CD8-positive, alpha-beta memory T cell (primary cell): Measurements from ENCODE around the gene PNRC2. TPM values are rescaled to one million over a fixed set of nuclear protein-coding genes. Genes with fewer than 3 reads are reported as not detected.
A peak's percentile ranks its signal among the peaks of the same experiment; 100 is the strongest.

Experiments
- CTCF ChIA-PET: fragments of 350-600 bp; sonication (Branson Sonifier 250); formaldehyde crosslinking; loops from one replicate; lab custom pipeline; 2021; ENCODE audit warnings: antibody characterized with exemption; lab: Charles Lee
- POLR2A ChIA-PET: fragments of 350-600 bp; sonication (Branson Sonifier 250); formaldehyde crosslinking; loops from one replicate; lab custom pipeline; 2021; ENCODE audit warnings: antibody characterized with exemption; lab: Charles Lee
- DNase-seq, 5 donors: peaks; one replicate each; pipeline versions ENCODE4 v3.0.0 to v3.0.0-alpha.2; 2020 to 2022; ENCODE audit warnings: mixed read lengths in 1 of 5
- H3K27ac ChIP-seq: one replicate; pipeline ENCODE4 v1.7.0; 2013; ENCODE audit warnings: low read depth, mild to moderate bottlenecking, low read length, moderate library complexity
- H3K27me3 ChIP-seq: 2 replicates; pipeline ENCODE4 v1.7.0; 2013; ENCODE audit warnings: low read length, mild to moderate bottlenecking; ENCODE audit not compliant: insufficient read depth, poor library complexity, severe bottlenecking
- H3K36me3 ChIP-seq: 2 replicates; pipeline ENCODE4 v1.7.0; 2013; ENCODE audit warnings: mild to moderate bottlenecking, low read length, moderate library complexity; ENCODE audit not compliant: insufficient read depth
- H3K4me1 ChIP-seq: 2 replicates; pipeline ENCODE4 v1.7.0; 2013; ENCODE audit warnings: mild to moderate bottlenecking, low read length, moderate library complexity; ENCODE audit not compliant: insufficient read depth
- H3K4me3 ChIP-seq: 2 replicates; pipeline ENCODE4 v1.7.0; 2013; ENCODE audit warnings: mild to moderate bottlenecking, low read length
- H3K9me3 ChIP-seq: 2 replicates; pipeline ENCODE4 v1.7.0; 2013; ENCODE audit warnings: mild to moderate bottlenecking, low read length
- H3K27ac Mint-ChIP-seq, 8 donors: one replicate each; pipeline ENCODE4 v1.8.0; 2020 to 2021; ENCODE audit warnings: mixed read lengths in 8 of 8, mild to moderate bottlenecking in 6 of 8, inconsistent platforms in 3 of 8, moderate library complexity in 3 of 8
- H3K27me3 Mint-ChIP-seq, 2 donors: one replicate each; pipeline ENCODE4 v1.8.0; 2020 to 2021; ENCODE audit warnings: mixed read lengths in 2 of 2, mild to moderate bottlenecking in 1 of 2, moderate library complexity in 1 of 2
- H3K36me3 Mint-ChIP-seq, 3 donors: one replicate each; pipeline ENCODE4 v1.8.0; 2020 to 2021; ENCODE audit warnings: mixed read lengths in 3 of 3, inconsistent platforms in 1 of 3, mild to moderate bottlenecking in 1 of 3
- H3K4me1 Mint-ChIP-seq, 3 donors: one replicate each; pipeline ENCODE4 v1.8.0; 2020 to 2021; ENCODE audit warnings: mixed read lengths in 3 of 3, inconsistent platforms in 1 of 3, mild to moderate bottlenecking in 1 of 3
- H3K4me3 Mint-ChIP-seq, 7 donors: one replicate each; pipeline ENCODE4 v1.8.0; 2020 to 2021; ENCODE audit warnings: mixed read lengths in 7 of 7, mild to moderate bottlenecking in 6 of 7, moderate library complexity in 4 of 7, inconsistent platforms in 2 of 7
- H3K9me3 Mint-ChIP-seq, 5 donors: one replicate each; pipeline ENCODE4 v1.8.0; 2020 to 2022; ENCODE audit warnings: mixed read lengths in 5 of 5, mild to moderate bottlenecking in 3 of 5, moderate library complexity in 2 of 5, inconsistent platforms in 1 of 5
- polyA plus RNA-seq: library from polyadenylated mRNA; unstranded; fragments of 300-500 nt; fragmentation: Illumina TruSeq; gene quantifications from one replicate; pipeline ENCODE4 v1.2.3, GENCODE V29; 2021
- total RNA-seq, 2 experiments: library from RNA; stranded (reverse); gene quantifications; one replicate each; pipeline ENCODE4 v1.2.3, GENCODE V29; 2021

PNRC2 gene
- total RNA-seq (100 to 1,000 TPM; 149 to 157 TPM), polyA plus RNA-seq (123 TPM)

GRCh38 chr1:23959461-23960290 is at the start of gene PNRC2:
TSS of gene PNRC2 (plus strand) at chr1:23959828. CDS start at chr1:23961458, 1,630 bp downstream.
- H3K4me1 ChIP-seq: peaks cover 41% of the 10 kb centered on the region
- Mint-ChIP-seq H3K36me3 (peaks cover 0 to 51% (median 12%) of the 10 kb centered on the region in 3 donors), H3K4me3 (peak within 1 kb of the TSS; percentile 99 to 100 (median 100)), H3K27ac (peak within 1 kb of the TSS; percentile 99 to 100 (median 100)), H3K9me3 (no peaks in the 10 kb centered on the region), H3K4me1 (peaks cover 48 to 64% (median 62%) of the 10 kb centered on the region in 3 donors), H3K27me3 (no peaks in the 10 kb centered on the region)
- H3K36me3 ChIP-seq: peaks cover 6% of the 10 kb centered on the region
- H3K27me3 ChIP-seq: no peaks in the 10 kb centered on the region
- DNase-seq: peak; percentile 94 to 97 (median 94)
- ChIA-PET POLR2A (interaction anchor here (0.6 to 3.2 kb wide), 13 partner anchors 8 to 1581 kb away, joined by 3 to 34 read pairs (median 4); partner anchors contain the start of genes GALE, HNRNPR, PITHD1 and SRSF10), CTCF (interaction anchor here (0.6 to 1.9 kb wide), 4 partner anchors 16 to 166 kb away, joined by 3 to 5 read pairs (median 4); partner anchors contain the start of gene SRSF10)
- H3K27ac ChIP-seq: peak within 1 kb of the TSS; percentile 99
- peak within 1 kb of the TSS; percentile 69 for H3K4me3 ChIP-seq
- no peaks in the 10 kb centered on the region for H3K9me3 ChIP-seq

DNA sequence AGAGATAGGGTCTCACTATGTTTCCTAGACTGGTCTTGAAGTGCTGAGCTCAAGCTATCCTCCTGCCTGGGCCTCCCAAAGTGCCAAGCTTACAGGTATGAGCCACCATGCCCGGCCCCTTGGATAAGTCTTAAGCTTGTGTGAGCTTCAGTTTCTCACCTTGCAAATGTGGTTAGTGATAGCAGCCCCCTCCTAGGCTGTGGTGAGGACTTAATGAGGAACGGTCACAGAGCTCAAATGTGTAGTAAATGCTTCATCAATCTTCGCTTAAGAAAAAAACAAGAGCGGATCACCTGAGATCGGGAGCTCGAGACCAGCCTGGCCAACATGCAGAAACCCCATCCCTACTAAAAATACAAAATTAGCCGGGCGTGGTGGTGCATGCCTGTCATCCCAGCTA is 49.5 kb upstream of the PNRC2 start:
- no peaks in the 10 kb centered on the region for H3K9me3 ChIP-seq
- Mint-ChIP-seq H3K36me3 (no peaks in the 10 kb centered on the region), H3K27me3 (peaks cover 9 to 18% of the 10 kb centered on the region in 2 donors), H3K27ac (peak overlapping the region in 7 of 8 donors; percentile 52 to 94 (median 91)), H3K9me3 (no peaks in the 10 kb centered on the region), H3K4me1 (peaks cover 64 to 78% (median 65%) of the 10 kb centered on the region in 3 donors), H3K4me3 (peak overlapping the region; percentile 70 to 92 (median 88))
- peak in 1 of 5 donors; percentile 14 for DNase-seq
- CTCF ChIA-PET: interaction anchor here (0.9 to 1.8 kb wide), 3 partner anchors 85 to 138 kb away, joined by 3 to 6 read pairs (median 3); partner anchors contain the start of gene HMGCL
- no peak overlapping the region for H3K4me3 ChIP-seq
- H3K4me1 ChIP-seq: peaks cover 62% of the 10 kb centered on the region
- no peak overlapping the region for H3K27ac ChIP-seq
- no peaks in the 10 kb centered on the region for H3K27me3 ChIP-seq
- no peaks in the 10 kb centered on the region for H3K36me3 ChIP-seq
- POLR2A ChIA-PET: no interaction called here

DNA sequence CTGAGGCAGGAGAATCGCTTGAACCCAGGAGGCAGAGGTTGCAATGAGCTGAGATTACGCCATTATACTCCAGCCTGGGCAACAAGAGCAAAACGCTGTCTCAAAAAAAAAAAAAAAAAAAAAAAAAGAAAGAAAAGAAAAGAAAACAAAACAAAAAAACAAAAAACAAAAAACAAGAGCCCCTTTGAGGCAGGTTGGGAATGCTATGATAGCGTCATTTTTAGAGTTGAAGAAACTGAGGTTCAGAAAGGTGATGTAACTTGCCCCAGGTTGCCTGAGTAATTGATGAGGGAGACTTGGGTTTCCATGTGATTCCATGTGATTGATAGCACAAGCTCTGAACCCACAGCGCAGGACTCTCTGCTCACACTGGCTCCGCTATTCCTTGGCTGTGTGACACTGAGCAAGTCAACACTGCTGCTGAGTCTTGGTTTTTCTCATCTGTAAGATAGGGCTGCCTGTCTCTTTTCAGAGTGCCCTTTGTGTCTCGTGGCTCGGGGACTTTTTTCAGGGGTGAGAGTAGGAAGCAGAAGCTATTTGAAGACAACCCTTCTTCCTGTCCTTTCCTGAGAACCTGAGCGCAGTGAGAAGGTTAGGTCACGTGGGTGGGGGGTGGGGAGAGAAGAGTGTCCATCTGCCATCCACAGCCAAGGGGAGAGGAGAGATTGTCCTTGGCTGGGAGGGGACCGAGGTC is 48.9 kb upstream of the PNRC2 start:
- Mint-ChIP-seq H3K4me3 (peak overlapping the region; percentile 70 to 92 (median 88)), H3K27ac (peak overlapping the region; percentile 69 to 97 (median 92)), H3K27me3 (peaks cover 9 to 14% of the 10 kb centered on the region in 2 donors), H3K36me3 (no peaks in the 10 kb centered on the region), H3K4me1 (peaks cover 62 to 74% (median 64%) of the 10 kb centered on the region in 3 donors), H3K9me3 (no peaks in the 10 kb centered on the region)
- Histone ChIP-seq H3K4me1 (peaks cover 62% of the 10 kb centered on the region), H3K4me3 (no peak overlapping the region), H3K27me3 (no peaks in the 10 kb centered on the region), H3K9me3 (no peaks in the 10 kb centered on the region), H3K27ac (no peak overlapping the region), H3K36me3 (no peaks in the 10 kb centered on the region)
- POLR2A ChIA-PET: interaction anchor here (0.7 kb wide), 1 partner anchor 89 kb away, joined by 12 read pairs; no protein-coding TSS in a partner anchor
- CTCF ChIA-PET: interaction anchor here (0.9 to 1.8 kb wide), 4 partner anchors 42 to 139 kb away, joined by 3 to 6 read pairs (median 3); partner anchors contain the start of gene HMGCL
- peak in 1 of 5 donors; percentile 10 for DNase-seq

DNA sequence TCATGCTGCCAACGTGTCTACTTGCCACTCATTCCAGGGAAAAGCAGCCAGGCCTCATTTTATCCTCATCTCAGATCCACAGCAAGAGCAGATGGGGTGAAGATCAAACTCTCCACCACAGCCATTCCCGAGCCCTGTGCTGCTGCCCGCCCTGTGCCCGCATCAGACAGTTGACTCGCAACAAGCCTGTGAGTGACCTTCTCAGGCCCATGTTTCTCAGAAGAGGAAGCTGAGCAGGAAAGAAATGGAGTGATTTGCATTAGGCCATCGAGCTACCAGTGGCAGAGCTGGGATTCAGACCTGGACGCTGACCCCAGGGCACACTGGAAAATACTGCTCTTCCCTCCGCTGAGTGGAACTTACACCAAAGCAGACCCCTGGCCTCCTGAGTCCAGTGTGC is 47.7 kb upstream of the PNRC2 start:
- H3K27ac ChIP-seq: no peak overlapping the region
- H3K4me1 ChIP-seq: peaks cover 62% of the 10 kb centered on the region
- Mint-ChIP-seq H3K27me3 (peaks cover 9% of the 10 kb centered on the region in 2 donors), H3K4me3 (peak overlapping the region; percentile 70 to 95 (median 88)), H3K27ac (peak overlapping the region in 7 of 8 donors; percentile 85 to 96 (median 92)), H3K4me1 (peaks cover 63 to 70% (median 64%) of the 10 kb centered on the region in 3 donors), H3K36me3 (no peaks in the 10 kb centered on the region), H3K9me3 (no peaks in the 10 kb centered on the region)
- ChIA-PET CTCF (interaction anchor here (1.1 kb wide), 1 partner anchor 43 kb away, joined by 3 read pairs; no protein-coding TSS in a partner anchor), POLR2A (interaction anchor here (0.6 kb wide), 1 partner anchor 135 kb away, joined by 3 read pairs; no protein-coding TSS in a partner anchor)
- H3K9me3 ChIP-seq: no peaks in the 10 kb centered on the region
- no peak for DNase-seq
- no peak overlapping the region for H3K4me3 ChIP-seq
- no peaks in the 10 kb centered on the region for H3K27me3 ChIP-seq
- H3K36me3 ChIP-seq: no peaks in the 10 kb centered on the region

DNA sequence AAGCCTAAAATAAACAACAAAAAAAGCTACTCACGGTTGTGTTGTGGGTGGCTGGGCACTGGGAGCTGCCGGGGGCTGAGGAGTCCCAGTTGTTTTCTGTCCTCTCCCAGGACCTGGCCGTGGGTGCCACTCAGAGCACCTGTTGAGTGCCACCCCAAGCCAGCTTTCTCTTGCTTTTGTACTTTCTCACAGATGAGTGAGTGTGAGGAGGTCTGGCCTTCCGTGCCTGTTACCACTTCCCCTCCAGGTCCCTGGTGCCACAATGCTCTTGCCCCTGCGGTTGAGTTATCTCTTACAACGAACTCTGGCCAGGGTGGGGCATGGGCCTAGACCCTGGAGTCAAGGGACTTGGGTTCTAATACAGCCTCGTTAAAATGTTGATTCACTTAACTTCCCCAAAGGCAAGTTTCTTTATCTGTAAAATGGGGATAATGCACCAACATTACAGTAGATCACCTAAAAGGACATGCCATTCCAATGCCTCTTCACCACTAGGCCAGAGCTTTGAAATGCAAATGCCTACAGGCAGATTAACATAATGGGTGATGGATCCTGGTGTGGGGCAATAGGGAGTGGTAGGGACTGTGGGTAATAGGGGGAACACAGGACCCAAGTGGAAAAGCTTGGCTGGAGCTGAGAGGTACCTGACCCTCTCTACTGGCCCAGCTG is 46.3 kb upstream of the PNRC2 start, which contains the start of gene CNR2:
Gene CNR2 (minus strand): TSS at position 151 of the 669 bp plus-strand sequence. CDS start 37,745 bp downstream, outside the sequence.
- Mint-ChIP-seq H3K9me3 (no peaks in the 10 kb centered on the region), H3K4me3 (peak within 1 kb of the TSS; percentile 70 to 95 (median 88)), H3K4me1 (peaks cover 64 to 71% (median 64%) of the 10 kb centered on the region in 3 donors), H3K36me3 (no peaks in the 10 kb centered on the region), H3K27me3 (peaks cover 8 to 9% of the 10 kb centered on the region in 2 donors), H3K27ac (peak within 1 kb of the TSS; percentile 70 to 96 (median 92))
- Histone ChIP-seq H3K9me3 (no peaks in the 10 kb centered on the region), H3K27me3 (no peaks in the 10 kb centered on the region), H3K27ac (no peak within 1 kb of the TSS), H3K4me3 (no peak within 1 kb of the TSS), H3K4me1 (peaks cover 58% of the 10 kb centered on the region), H3K36me3 (no peaks in the 10 kb centered on the region)
- ChIA-PET POLR2A (no interaction called here), CTCF (interaction anchor here (0.7 to 2.0 kb wide), 4 partner anchors 33 to 142 kb away, joined by 3 to 6 read pairs (median 4); no protein-coding TSS in a partner anchor)
- peak in 1 of 5 donors; percentile 33 for DNase-seq

GRCh38 chr1:23914921-23915320 is 44.7 kb upstream of the PNRC2 start:
- no peak overlapping the region for H3K4me3 Mint-ChIP-seq
- CTCF ChIA-PET: no interaction called here
- H3K27ac ChIP-seq: no peak overlapping the region
- DNase-seq: no peak
- H3K4me3 ChIP-seq: no peak overlapping the region
- no peaks in the 10 kb centered on the region for H3K27me3 Mint-ChIP-seq
- H3K27me3 ChIP-seq: no peaks in the 10 kb centered on the region
- H3K9me3 ChIP-seq: no peaks in the 10 kb centered on the region
- peaks cover 42% of the 10 kb centered on the region for H3K4me1 ChIP-seq
- H3K36me3 Mint-ChIP-seq: no peaks in the 10 kb centered on the region
- H3K27ac Mint-ChIP-seq: peak overlapping the region in 5 of 8 donors; percentile 13 to 83 (median 74)
- H3K36me3 ChIP-seq: no peaks in the 10 kb centered on the region
- POLR2A ChIA-PET: no interaction called here
- peaks cover 48 to 55% (median 48%) of the 10 kb centered on the region in 3 donors for H3K4me1 Mint-ChIP-seq
- no peaks in the 10 kb centered on the region for H3K9me3 Mint-ChIP-seq

DNA sequence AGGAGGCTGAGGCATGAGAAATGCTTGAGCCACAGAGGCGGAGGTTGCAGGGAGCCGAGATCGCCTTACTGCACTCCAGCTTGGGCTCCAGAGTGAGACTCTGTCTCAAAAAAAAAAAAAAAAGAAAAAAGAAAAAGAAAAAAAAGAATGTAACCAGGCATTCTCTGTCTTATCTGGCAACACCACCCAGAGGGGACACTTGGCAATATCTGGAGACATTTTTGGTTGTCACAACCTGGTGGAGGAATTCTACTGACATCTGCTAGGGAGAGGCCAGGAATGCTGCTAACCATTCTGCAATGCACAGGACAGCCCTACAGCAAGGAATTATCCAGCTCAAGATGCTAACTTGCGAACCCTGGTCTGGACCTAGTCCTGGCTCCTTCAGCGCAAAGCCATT is 44.2 kb upstream of the PNRC2 start:
- Histone ChIP-seq H3K9me3 (no peaks in the 10 kb centered on the region), H3K36me3 (no peaks in the 10 kb centered on the region), H3K4me3 (no peak overlapping the region), H3K27me3 (no peaks in the 10 kb centered on the region), H3K27ac (no peak overlapping the region), H3K4me1 (peaks cover 37% of the 10 kb centered on the region)
- no peaks in the 10 kb centered on the region for H3K27me3 Mint-ChIP-seq
- H3K36me3 Mint-ChIP-seq: no peaks in the 10 kb centered on the region
- no peaks in the 10 kb centered on the region for H3K9me3 Mint-ChIP-seq
- H3K4me1 Mint-ChIP-seq: peaks cover 43 to 50% (median 44%) of the 10 kb centered on the region in 3 donors
- H3K27ac Mint-ChIP-seq: peak overlapping the region in 1 of 8 donors; percentile 19
- POLR2A ChIA-PET: no interaction called here
- CTCF ChIA-PET: no interaction called here
- no peak for DNase-seq
- H3K4me3 Mint-ChIP-seq: no peak overlapping the region
